ENCODE data around the gene FBXO28. TPM values are rescaled to one million over a fixed set of nuclear protein-coding genes. Genes with fewer than 3 reads are reported as not detected.

Gene FBXO28
- total RNA-seq, 2 experiments from 2014 or later = 31.0 to 32.3 TPM

- ATAC-seq (ENCODE audit: low read depth) = no peak
- Mint-ChIP-seq H3K27me3 (peaks cover 44% of the 10 kb centered on the region), H3K36me3 (no peaks in the 10 kb centered on the region), H3K4me3 (no peak overlapping the region), H3K27ac (no peak overlapping the region), H3K4me1 (peaks cover 10% of the 10 kb centered on the region), H3K9me3 (no peaks in the 10 kb centered on the region)
- POLR2A ChIA-PET = no interaction called here
- DNase-seq = no peak
These were observed 4.9 kb upstream of the FBXO28 start for GRCh38 chr1:224108991-224109390.

- peaks cover 14% of the 10 kb centered on the region for H3K4me1 Mint-ChIP-seq
- no peaks in the 10 kb centered on the region for H3K36me3 Mint-ChIP-seq
- POLR2A ChIA-PET = no interaction called here
- H3K4me3 Mint-ChIP-seq = no peak overlapping the region
- no peaks in the 10 kb centered on the region for H3K9me3 Mint-ChIP-seq
- no peak for DNase-seq
- peaks cover 42% of the 10 kb centered on the region for H3K27me3 Mint-ChIP-seq
- no peak overlapping the region for H3K27ac Mint-ChIP-seq
- no peak for ATAC-seq (ENCODE audit: low read depth)
These were observed 3.9 kb upstream of the FBXO28 start for GRCh38 chr1:224109981-224110380.

GRCh38 chr1:224113005-224113404 is 906 bp upstream of the FBXO28 start:
- Mint-ChIP-seq H3K27me3 (peaks cover 29% of the 10 kb centered on the region), H3K36me3 (no peaks in the 10 kb centered on the region), H3K9me3 (no peaks in the 10 kb centered on the region), H3K4me1 (peaks cover 24% of the 10 kb centered on the region), H3K27ac (no peak overlapping the region), H3K4me3 (no peak overlapping the region)
- no peak for ATAC-seq (ENCODE audit: low read depth)
- no peak for DNase-seq
- POLR2A ChIA-PET = no interaction called here

GRCh38 chr1:224113545-224113917 is 380 bp upstream of the FBXO28 start:
- H3K27ac Mint-ChIP-seq = peak overlapping the region; percentile 91
- peaks cover 24% of the 10 kb centered on the region for H3K27me3 Mint-ChIP-seq
- H3K4me3 Mint-ChIP-seq = peak overlapping the region; percentile 96
- H3K36me3 Mint-ChIP-seq = no peaks in the 10 kb centered on the region
- DNase-seq (no peak), ATAC-seq (ENCODE audit: low read depth) (no peak)
- H3K9me3 Mint-ChIP-seq = no peaks in the 10 kb centered on the region
- peaks cover 24% of the 10 kb centered on the region for H3K4me1 Mint-ChIP-seq
- POLR2A ChIA-PET = interaction anchor here (0.9 to 1.5 kb wide), 5 partner anchors 121 to 385 kb away, joined by 3 to 4 read pairs (median 3); partner anchors contain the start of genes CNIH4 and NVL

GRCh38 chr1:224114787-224115175 is 870 bp downstream of the FBXO28 start:
- H3K4me1 Mint-ChIP-seq = peaks cover 29% of the 10 kb centered on the region
- H3K27ac Mint-ChIP-seq = peak overlapping the region; percentile 91
- no peak for ATAC-seq (ENCODE audit: low read depth)
- H3K27me3 Mint-ChIP-seq = peaks cover 13% of the 10 kb centered on the region
- no peaks in the 10 kb centered on the region for H3K9me3 Mint-ChIP-seq
- DNase-seq = no peak
- POLR2A ChIA-PET = interaction anchor here (0.9 to 1.5 kb wide), 5 partner anchors 215 to 384 kb away, joined by 3 to 4 read pairs (median 3); partner anchors contain the start of genes CNIH4 and NVL
- H3K4me3 Mint-ChIP-seq = peak overlapping the region; percentile 96
- peaks cover 5% of the 10 kb centered on the region for H3K36me3 Mint-ChIP-seq

- peak; percentile 30 for ATAC-seq (ENCODE audit: low read depth)
- Mint-ChIP-seq H3K4me1 (peaks cover 30% of the 10 kb centered on the region), H3K27me3 (peaks cover 7% of the 10 kb centered on the region), H3K4me3 (peak overlapping the region; percentile 50), H3K9me3 (no peaks in the 10 kb centered on the region), H3K27ac (peak overlapping the region; percentile 35), H3K36me3 (peaks cover 5% of the 10 kb centered on the region)
- DNase-seq = no peak
- POLR2A ChIA-PET = interaction anchor here (0.9 to 1.4 kb wide), 5 partner anchors 20 to 217 kb away, joined by 3 to 8 read pairs (median 3); partner anchors contain the start of genes DEGS1 and NVL
These were observed 2.2 kb downstream of the FBXO28 start for GRCh38 chr1:224116131-224116530.

- peaks cover 30% of the 10 kb centered on the region for H3K4me1 Mint-ChIP-seq
- no peaks in the 10 kb centered on the region for H3K9me3 Mint-ChIP-seq
These were observed 4.8 kb downstream of the FBXO28 start for GRCh38 chr1:224118688-224119087.

GRCh38 chr1:224123136-224123535 is 9.2 kb downstream of the FBXO28 start:
- peaks cover 13% of the 10 kb centered on the region for H3K36me3 Mint-ChIP-seq
- no peak for DNase-seq
- ATAC-seq (ENCODE audit: low read depth) = no peak
- POLR2A ChIA-PET = no interaction called here
- H3K27me3 Mint-ChIP-seq = no peaks in the 10 kb centered on the region
- H3K27ac Mint-ChIP-seq = no peak overlapping the region
- H3K9me3 Mint-ChIP-seq = no peaks in the 10 kb centered on the region
- no peak overlapping the region for H3K4me3 Mint-ChIP-seq
- H3K4me1 Mint-ChIP-seq = peaks cover 13% of the 10 kb centered on the region

More at GRCh38 chr1:224118688-224119087, 4.8 kb downstream of the FBXO28 start:
- ATAC-seq (ENCODE audit: low read depth) (no peak), DNase-seq (no peak)
- Mint-ChIP-seq H3K27ac (no peak overlapping the region), H3K27me3 (no peaks in the 10 kb centered on the region), H3K4me3 (no peak overlapping the region), H3K36me3 (peaks cover 6% of the 10 kb centered on the region)
- POLR2A ChIA-PET = interaction anchor here (1.1 kb wide), 2 partner anchors 52 to 211 kb away, joined by 3 read pairs; partner anchors contain the start of gene NVL

GRCh38 chr1:224124220-224124619 is 10.3 kb downstream of the FBXO28 start:
- H3K4me3 Mint-ChIP-seq = no peak overlapping the region
- H3K27me3 Mint-ChIP-seq = no peaks in the 10 kb centered on the region
- no peaks in the 10 kb centered on the region for H3K9me3 Mint-ChIP-seq
- peaks cover 13% of the 10 kb centered on the region for H3K36me3 Mint-ChIP-seq
- no peak for DNase-seq
- no peak for ATAC-seq (ENCODE audit: low read depth)
- H3K27ac Mint-ChIP-seq = no peak overlapping the region
- POLR2A ChIA-PET = no interaction called here
- H3K4me1 Mint-ChIP-seq = peaks cover 13% of the 10 kb centered on the region

GRCh38 chr1:224127925-224128819 is 14.3 kb downstream of the FBXO28 start:
- peaks cover 2% of the 10 kb centered on the region for H3K9me3 Mint-ChIP-seq
- H3K27me3 Mint-ChIP-seq = no peaks in the 10 kb centered on the region
- DNase-seq (no peak), ATAC-seq (ENCODE audit: low read depth) (no peak)
- H3K4me1 Mint-ChIP-seq = peaks cover 4% of the 10 kb centered on the region
- no peak overlapping the region for H3K27ac Mint-ChIP-seq
- no peak overlapping the region for H3K4me3 Mint-ChIP-seq
- H3K36me3 Mint-ChIP-seq = peaks cover 33% of the 10 kb centered on the region
- POLR2A ChIA-PET = no interaction called here

- Mint-ChIP-seq H3K9me3 (peaks cover 2% of the 10 kb centered on the region), H3K36me3 (peaks cover 32% of the 10 kb centered on the region), H3K27me3 (no peaks in the 10 kb centered on the region), H3K4me3 (no peak overlapping the region), H3K27ac (no peak overlapping the region), H3K4me1 (peaks cover 2% of the 10 kb centered on the region)
- no peak for DNase-seq
- POLR2A ChIA-PET = interaction anchor here (0.6 kb wide), 1 partner anchor 64 kb away, joined by 3 read pairs; no protein-coding TSS in a partner anchor
- ATAC-seq (ENCODE audit: low read depth) = no peak
These were observed 17.3 kb downstream of the FBXO28 start for GRCh38 chr1:224131253-224131652.

- Mint-ChIP-seq H3K27ac (no peak overlapping the region), H3K4me3 (no peak overlapping the region), H3K9me3 (peaks cover 2% of the 10 kb centered on the region), H3K4me1 (no peaks in the 10 kb centered on the region), H3K27me3 (no peaks in the 10 kb centered on the region), H3K36me3 (peaks cover 34% of the 10 kb centered on the region)
- POLR2A ChIA-PET = no interaction called here
- DNase-seq (no peak), ATAC-seq (ENCODE audit: low read depth) (no peak)
These were observed 19.0 kb downstream of the FBXO28 start for GRCh38 chr1:224132901-224133300.

- Mint-ChIP-seq H3K27me3 (no peaks in the 10 kb centered on the region), H3K36me3 (peaks cover 34% of the 10 kb centered on the region), H3K4me1 (no peaks in the 10 kb centered on the region), H3K27ac (no peak overlapping the region), H3K9me3 (peaks cover 2% of the 10 kb centered on the region), H3K4me3 (no peak overlapping the region)
- DNase-seq (no peak), ATAC-seq (ENCODE audit: low read depth) (no peak)
- POLR2A ChIA-PET = no interaction called here
These were observed 19.9 kb downstream of the FBXO28 start for GRCh38 chr1:224133741-224134299.

- Mint-ChIP-seq H3K9me3 (no peaks in the 10 kb centered on the region), H3K4me3 (no peak overlapping the region), H3K27me3 (no peaks in the 10 kb centered on the region), H3K36me3 (peaks cover 12% of the 10 kb centered on the region), H3K27ac (no peak overlapping the region), H3K4me1 (no peaks in the 10 kb centered on the region)
- DNase-seq (no peak), ATAC-seq (ENCODE audit: low read depth) (no peak)
- POLR2A ChIA-PET = no interaction called here
These were observed 23.6 kb downstream of the FBXO28 start for GRCh38 chr1:224137518-224137917.

Measured in activated naive CD8-positive, alpha-beta T cell treated with anti-CD3 and anti-CD28 coated beads, Interleukin-2, amount 10 ng/mL, durations not matched to agents 7 days and 5 days (primary cell).